Measurements from ENCODE around the gene TSPAN10. TPM values are rescaled to one million over a fixed set of nuclear protein-coding genes. Genes with fewer than 3 reads are reported as not detected.

TSPAN10 gene
- total and polyA plus RNA-seq, 8 donors: 0.24 to 2.2 (median 1.2) TPM

DNA sequence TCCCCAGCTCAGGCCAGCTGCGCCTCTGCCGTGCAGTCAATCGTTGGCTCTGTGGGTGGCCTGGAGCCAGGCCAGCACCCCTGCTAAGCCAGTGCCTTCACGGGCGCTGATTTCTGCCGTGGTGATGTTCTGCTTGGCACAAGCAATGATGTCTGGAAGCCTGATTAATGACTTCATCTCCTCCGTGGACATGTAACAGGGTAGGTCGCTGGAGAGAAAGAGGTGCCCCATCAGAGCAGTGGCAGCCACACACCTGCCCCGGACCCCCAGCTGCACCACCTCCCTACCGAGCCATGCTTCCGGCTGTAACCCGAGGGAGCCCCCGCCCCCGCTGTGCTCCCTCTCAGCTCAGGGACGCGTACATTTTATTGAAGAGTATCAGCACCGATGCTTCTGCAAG lies 44.7 kb downstream of the TSPAN10 start:
- FAIRE-seq: no peak
- intact Hi-C loops (cut with DNase I): no loop called here
- DNase-seq: peak in 4 of 6 donors; percentile 48 to 76 (median 62)

DNA sequence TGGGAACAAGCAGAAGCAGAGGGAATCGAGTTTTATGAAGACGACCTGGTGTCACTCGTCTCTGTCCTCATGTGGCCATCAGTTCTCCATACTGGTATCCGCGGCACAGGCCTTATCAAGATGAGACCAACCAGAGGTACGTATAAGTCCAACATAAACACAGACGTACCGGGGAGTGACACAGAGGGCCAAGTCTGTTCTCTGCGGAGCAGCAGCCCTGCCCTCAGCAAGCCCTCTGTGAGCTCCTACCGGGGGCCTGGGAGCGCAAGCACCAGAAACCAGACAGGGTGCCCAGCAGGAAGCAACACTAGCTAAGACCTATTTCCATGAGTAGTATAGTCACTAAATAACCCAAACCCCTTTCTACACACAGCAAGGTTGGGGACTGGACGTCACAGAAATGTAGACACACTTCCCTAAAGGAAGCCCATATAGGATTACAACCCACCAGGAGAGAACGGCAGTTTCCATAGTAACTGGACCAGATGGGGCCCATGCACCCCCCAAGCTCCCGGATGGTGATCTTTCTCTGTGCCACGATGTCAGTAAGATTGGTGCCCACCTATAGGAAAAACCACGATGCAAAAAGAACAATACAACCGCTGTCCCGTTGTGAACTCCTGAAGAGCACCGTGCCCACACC lies 45.7 kb downstream of the TSPAN10 start:
- Histone ChIP-seq H3K27ac (peak overlapping the region in 2 of 4 donors; percentile 20 to 76), H3K9me3 (no peaks in the 10 kb centered on the region), H3K27me3 (no peaks in the 10 kb centered on the region), H3K4me3 (peak overlapping the region; percentile 81 to 99 (median 97)), H3K36me3 (peaks cover 0 to 14% (median 7%) of the 10 kb centered on the region in 3 donors), H3K4me1 (peaks cover 10 to 19% (median 13%) of the 10 kb centered on the region in 3 donors)
- no peak for DNase-seq
- ATAC-seq: no peak
- TF ChIP-seq CTCF (IDR thresholded peaks at IDR 0.05): no peak
- FAIRE-seq: no peak
- 28 to 33% methylated on average over 19 of the region's 19 CpGs for WGBS, 2 donors
- intact Hi-C loops (cut with DNase I): no loop called here

More for the DNA sequence above, 44.7 kb downstream of the TSPAN10 start:
- Histone ChIP-seq H3K36me3 (peaks cover 0 to 6% (median 0%) of the 10 kb centered on the region in 3 donors), H3K27me3 (no peaks in the 10 kb centered on the region), H3K27ac (peak overlapping the region in 2 of 4 donors; percentile 0 to 24), H3K4me1 (peaks cover 10 to 19% (median 13%) of the 10 kb centered on the region in 3 donors), H3K9me3 (no peaks in the 10 kb centered on the region), H3K4me3 (no peak overlapping the region)
- 56 to 59% methylated on average over 17 of the region's 17 CpGs for WGBS, 2 donors
- no peak for TF ChIP-seq CTCF (IDR thresholded peaks at IDR 0.05)
- ATAC-seq: peak in 1 of 4 donors; percentile 9

- H3K9me3 ChIP-seq: no peaks in the 10 kb centered on the region
- H3K36me3 ChIP-seq: peaks cover 0 to 17% (median 11%) of the 10 kb centered on the region in 3 donors
- intact Hi-C loops (cut with DNase I): no loop called here
- DNase-seq: no peak
- ATAC-seq: peak in 3 of 4 donors; percentile 12 to 33 (median 29)
- H3K4me1 ChIP-seq: peaks cover 10 to 19% (median 13%) of the 10 kb centered on the region in 3 donors
- H3K27me3 ChIP-seq: no peaks in the 10 kb centered on the region
- 1% methylated on average over 37 of the region's 37 CpGs for WGBS, 2 donors
- H3K4me3 ChIP-seq: peak overlapping the region; percentile 81 to 99 (median 97)
- H3K27ac ChIP-seq: peak overlapping the region; percentile 20 to 76 (median 65)
- TF ChIP-seq CTCF (IDR thresholded peaks at IDR 0.05): no peak
- no peak for FAIRE-seq
These were observed 46.2 kb downstream of the TSPAN10 start for GRCh38 chr17:81683208-81683583.

DNA sequence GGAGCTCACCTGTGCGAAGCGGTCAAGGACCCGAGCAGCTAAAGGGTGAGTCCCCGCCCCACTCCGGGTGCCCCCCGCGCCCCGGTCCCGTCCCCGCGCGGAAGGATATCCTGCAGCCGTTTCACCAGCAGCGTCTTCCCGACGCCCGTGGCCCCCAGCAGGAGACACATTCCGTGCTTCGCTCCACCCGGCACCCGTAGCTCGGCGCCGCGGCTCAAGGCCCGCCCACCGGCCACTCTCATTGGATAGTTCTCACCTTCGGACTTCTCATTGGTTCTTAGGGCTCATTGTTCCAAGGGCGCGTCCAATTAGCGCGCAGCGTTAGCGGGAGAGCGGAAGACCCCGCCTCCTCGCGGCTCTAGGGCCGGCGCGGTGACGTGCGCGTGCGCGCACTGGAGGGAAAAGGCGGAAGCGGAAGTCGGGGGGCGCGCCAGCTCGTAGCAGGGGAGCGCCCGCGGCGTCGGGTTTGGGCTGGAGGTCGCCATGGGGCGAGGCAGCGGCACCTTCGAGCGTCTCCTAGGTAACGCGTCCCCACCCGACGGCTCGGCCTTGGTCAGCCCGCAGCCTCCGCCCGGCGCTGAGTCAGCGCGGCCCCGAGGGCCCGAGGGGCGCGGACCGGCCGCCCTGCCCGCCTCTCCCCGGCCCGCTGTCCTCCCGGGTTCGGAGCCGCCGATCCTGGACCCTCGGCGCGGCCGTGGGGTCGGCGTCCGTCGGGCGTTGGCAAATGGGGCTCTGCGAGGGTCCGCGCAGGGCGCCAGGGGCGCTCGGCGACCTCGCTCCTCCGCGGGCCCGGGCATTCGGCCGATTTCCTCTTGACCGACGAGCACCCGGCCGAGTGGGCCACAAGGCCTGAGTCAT lies 46.8 kb downstream of the TSPAN10 start, which contains the start of the genes ARL16 and HGS:
ARL16 (minus strand) TSS at position 214 of the 858 bp plus-strand sequence; CDS start at position 170, 44 bp downstream.
HGS (plus strand) TSS at position 428 of the 858 bp plus-strand sequence; CDS start at position 484, 56 bp downstream.
- intact Hi-C loops (cut with DNase I): no loop called here
- 1% methylated on average over 81 to 112 of the region's 112 CpGs for WGBS, 2 donors
- H3K9me3 ChIP-seq: no peaks in the 10 kb centered on the region
- ATAC-seq: peak; percentile 97 to 98 (median 98)
- FAIRE-seq: peak; percentile 64
- DNase-seq: peak; percentile 95 to 99 (median 98)
- H3K36me3 ChIP-seq: peaks cover 0 to 23% (median 15%) of the 10 kb centered on the region in 3 donors
- H3K27me3 ChIP-seq: no peaks in the 10 kb centered on the region
- peak within 1 kb of the TSS; percentile 81 to 99 (median 97) for H3K4me3 ChIP-seq
- peak within 1 kb of the TSS; percentile 56 to 76 (median 68) for H3K27ac ChIP-seq
- H3K4me1 ChIP-seq: peaks cover 10 to 19% (median 13%) of the 10 kb centered on the region in 3 donors
- no peak for TF ChIP-seq CTCF (IDR thresholded peaks at IDR 0.05)

Measured in pancreas (tissue), 10 donors.